ENCODE measurements around the gene SEMA5B.

Gene SEMA5B

DNA sequence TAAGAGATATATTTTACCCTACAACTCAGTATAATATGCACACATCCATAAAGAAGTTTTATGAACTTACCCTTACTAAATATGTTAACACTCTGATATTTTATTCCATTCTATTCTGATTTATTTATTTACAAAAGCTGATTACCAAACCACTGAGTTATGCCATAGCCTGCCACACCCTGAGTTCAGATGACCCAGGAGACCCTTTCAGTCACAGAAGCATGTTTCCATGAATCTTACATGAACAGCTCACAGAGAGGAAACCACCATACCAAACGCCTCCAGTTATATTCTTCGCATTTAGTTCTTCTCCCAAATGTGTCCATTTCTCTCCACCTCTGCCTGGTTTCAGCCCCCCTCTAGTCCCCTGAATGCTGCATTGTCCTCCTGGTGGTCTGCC, 103.5 kb downstream of the SEMA5B start:
- no peak for DNase-seq (ENCODE audit: low spot score)

DNA sequence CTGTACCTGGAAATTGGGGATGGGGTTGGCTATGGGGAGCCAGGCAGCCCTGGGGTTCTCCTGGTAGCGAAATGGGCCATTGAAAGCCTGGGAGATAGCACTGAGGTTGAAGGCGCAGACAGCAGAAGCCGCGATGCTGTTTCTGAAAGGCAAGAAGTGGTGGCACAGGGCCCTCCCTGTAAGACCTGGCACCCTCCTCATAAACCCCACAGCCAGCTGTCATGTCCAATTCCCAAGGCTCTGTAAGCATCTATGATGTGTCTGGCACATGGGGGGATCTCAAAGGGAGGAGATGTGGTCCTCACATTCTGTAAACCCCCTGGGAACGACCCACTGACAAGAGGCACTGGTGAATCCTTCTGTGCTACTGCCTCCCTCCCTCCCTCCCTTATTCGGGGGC, 104.0 kb downstream of the SEMA5B start:
- DNase-seq (ENCODE audit: low spot score): no peak

- DNase-seq (ENCODE audit: low spot score): no peak
These were observed 105.5 kb downstream of the SEMA5B start for GRCh38 chr3:122921791-122922651.

GRCh38 chr3:122920986-122921385, 106.6 kb downstream of the SEMA5B start:
- no peak for DNase-seq (ENCODE audit: low spot score)

GRCh38 chr3:122919291-122919610, 108.3 kb downstream of the SEMA5B start:
- DNase-seq (ENCODE audit: low spot score): no peak

DNA sequence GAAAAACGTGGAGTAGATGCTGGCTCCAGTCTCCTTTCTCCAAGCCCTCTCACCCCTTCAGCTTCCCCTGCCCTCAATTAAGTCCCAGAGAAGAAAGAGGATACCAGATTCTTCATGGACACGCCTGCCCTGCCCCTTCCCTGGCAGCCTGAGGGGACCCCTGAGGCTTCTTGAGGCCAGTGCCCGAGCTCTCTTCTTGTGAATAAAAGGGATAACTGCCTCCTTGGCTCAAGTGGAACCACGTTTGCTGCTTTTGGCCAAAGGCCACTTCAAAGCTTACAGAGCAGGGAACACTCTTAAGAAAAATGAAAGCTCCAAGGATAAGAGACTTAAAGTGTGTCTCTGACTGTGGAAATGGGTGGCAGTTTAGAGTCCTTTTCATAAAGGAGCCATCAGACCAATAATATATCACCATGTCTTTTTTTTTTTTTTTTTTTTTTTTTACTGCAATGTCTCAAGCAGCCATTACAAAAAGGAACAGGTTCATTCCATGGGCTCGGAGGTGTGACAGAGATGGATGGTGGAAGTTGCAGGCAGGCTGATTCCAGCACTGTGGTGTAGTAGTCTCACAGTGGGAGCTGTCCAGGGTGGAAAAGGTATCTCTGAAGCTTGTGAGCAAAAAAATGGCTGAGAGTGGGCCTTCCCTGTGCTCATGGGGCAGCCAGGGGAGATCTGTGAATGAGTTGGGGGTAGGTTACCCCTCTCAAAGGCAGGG, 108.8 kb downstream of the SEMA5B start:
- no peak for DNase-seq (ENCODE audit: low spot score)

DNA sequence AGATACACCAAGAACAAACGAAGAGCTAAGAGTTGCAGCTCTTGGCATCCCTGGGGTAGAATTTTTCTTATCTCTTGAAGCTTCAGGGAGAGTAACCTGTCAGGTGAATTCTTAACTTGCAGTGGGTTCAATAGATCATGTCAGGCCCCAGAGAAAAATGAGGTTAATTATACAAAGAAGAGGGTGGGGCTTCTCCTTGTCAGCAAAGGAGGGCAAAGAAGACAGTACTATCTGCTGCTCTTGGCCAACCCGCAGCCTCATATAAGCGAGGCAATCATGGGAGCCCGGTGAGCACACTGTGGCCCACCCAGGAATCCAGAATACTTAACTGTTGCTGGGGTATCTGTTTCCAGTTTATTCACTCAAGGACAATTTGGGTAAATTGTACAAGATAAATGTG, 110.2 kb downstream of the SEMA5B start:
- DNase-seq (ENCODE audit: low spot score): no peak

GRCh38 chr3:122916580-122916979, 111.0 kb downstream of the SEMA5B start:
- DNase-seq (ENCODE audit: low spot score): no peak

GRCh38 chr3:122916084-122916483, 111.5 kb downstream of the SEMA5B start:
- no peak for DNase-seq (ENCODE audit: low spot score)

DNA sequence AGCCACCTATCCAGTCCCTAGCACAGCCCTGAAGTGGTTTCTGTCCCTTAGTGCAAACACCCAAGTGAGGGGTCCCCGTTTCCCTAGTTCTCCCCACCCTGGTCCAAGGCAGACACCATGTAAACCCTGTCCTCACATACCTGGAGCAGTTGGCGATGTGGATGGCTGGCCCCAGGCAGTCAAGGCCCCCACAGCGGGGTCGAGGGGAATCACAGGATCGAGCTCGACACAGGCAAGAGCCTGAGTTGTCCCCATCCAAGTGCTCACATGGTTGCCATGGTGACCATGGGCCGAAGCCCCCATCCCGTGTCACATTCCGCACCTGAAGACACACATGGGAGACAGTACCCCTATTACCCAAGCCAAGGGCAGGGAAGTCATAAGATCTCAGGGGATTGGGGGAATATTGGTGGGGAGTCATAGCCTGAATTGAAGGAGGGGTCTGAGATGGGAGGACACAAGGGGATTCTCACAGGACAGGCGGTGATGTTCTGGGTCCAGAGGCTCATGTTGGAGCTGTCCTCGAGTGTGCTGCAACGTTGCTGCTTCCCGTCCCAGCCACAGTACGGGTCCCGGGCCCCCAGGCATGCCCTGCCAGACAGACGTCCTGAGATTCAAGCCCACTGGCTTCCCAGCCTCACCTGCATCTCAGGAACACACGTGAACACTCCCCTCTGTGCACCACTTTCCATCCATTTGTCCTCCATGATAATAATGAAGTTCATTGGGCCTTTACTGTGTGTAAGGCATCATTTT, 112.1 kb downstream of the SEMA5B start:
- no peak for DNase-seq (ENCODE audit: low spot score)

- DNase-seq (ENCODE audit: low spot score): no peak
These were observed 113.9 kb downstream of the SEMA5B start for GRCh38 chr3:122913539-122914100.

DNA sequence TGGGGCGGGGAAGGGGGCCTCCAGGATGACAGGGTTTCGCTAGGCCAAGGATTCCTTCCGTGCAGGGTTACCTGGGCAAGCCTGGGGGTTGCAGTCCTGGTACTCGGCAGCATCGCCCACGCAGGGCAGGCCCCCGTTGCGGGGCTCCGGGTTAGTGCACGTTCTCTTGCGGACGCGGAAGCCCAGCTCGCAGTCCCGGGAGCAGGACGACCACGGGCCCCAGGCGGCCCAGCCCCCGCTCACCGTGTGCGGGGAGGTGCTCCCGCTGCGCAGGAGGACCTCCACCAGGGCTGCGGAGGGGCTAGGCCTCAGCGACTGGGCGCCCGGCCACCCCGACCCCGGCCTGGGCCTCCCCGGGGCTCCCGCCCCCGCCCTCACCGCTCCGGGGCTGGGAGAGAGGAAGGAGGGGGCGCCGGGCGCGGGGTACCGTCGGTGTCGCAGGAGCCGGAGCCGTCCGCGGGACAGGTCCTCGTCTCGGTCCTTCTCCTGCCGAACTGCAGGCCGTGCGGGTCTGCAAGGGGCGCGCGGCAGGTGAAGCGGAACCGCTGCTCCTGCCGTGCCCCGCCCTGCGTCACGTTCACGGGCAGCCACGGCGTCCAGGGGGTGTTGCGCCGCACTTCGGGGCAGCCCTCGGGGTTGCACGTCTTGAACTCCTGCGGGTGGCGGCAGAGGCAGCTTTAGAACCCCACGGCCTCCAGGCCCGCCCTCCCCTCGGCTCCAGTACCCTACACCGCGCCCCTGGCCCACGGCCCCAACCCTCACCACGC, 114.6 kb downstream of the SEMA5B start:
- no peak for DNase-seq (ENCODE audit: low spot score)

GRCh38 chr3:122911901-122912300, 115.7 kb downstream of the SEMA5B start:
- DNase-seq (ENCODE audit: low spot score): no peak

- DNase-seq (ENCODE audit: low spot score): no peak
These were observed 119.3 kb downstream of the SEMA5B start for GRCh38 chr3:122908251-122908650.

- no peak for DNase-seq (ENCODE audit: low spot score)
These were observed 120.1 kb downstream of the SEMA5B start for GRCh38 chr3:122907471-122907870.

GRCh38 chr3:122903171-122903570, 124.4 kb downstream of the SEMA5B start:
- no peak for DNase-seq (ENCODE audit: low spot score)

GRCh38 chr3:122902326-122902725, 125.2 kb downstream of the SEMA5B start:
- DNase-seq (ENCODE audit: low spot score): no peak

DNA sequence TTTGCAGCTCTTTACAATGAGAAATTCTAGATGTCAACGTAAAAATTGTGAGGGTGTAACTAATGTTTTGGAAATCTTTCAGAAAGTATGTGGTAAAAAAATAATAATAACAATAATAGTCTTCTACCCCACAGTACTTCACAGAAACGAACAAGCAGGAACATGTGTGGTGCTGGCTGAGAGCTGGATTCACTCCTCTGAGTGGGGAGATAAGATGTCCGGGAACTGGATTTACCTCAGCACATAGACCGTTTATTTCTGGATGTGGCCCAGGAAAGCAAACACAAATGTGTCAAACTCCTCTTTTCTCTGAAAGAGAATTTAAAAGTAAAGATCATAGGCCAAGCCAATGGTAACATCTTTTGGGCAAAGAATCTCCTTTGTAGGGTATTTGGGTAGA, 129.3 kb downstream of the SEMA5B start:
- no peak for DNase-seq (ENCODE audit: low spot score)

DNA sequence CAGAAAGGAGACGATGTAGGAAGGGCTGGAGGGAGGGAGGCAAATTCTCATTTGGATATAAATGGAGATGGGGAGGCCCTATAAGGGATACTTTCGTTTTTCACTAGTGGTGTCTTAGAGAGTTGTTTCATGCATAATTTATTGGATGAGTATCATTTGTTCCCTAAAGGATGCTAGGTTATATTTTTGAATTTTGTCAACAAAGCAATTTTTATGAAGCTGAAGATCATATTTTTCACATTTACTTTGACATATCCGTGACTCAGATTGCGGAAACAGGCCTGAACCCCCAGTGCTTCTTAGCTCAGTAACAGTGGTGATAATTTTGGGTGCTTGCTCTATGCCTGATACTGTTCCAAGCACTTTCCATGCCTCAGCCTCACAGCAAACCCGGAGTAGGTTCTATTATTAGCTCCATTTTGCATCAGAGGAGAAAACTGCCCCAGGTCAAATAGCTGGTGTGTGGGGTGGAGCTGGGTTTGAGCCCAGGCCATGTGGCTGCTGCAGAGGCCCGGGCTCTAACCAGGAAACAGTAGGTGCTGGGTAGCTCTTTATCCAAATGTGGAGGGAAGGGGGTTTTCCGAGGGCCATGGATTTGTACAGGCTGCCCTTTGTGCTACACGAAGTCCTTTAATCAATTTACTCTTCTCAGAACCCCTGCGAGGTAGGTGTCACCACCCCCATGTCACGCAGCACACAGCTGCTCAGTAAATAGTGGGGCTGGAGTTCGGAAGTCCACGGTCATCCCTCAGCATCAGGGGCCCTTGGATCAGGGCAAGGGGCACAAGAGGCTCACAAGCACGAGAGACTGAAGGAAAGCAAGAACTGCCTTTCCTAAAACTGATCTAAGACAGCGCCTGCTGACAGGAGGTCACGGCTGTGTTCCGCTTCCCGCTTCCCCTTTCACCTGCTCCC, 133.6 kb downstream of the SEMA5B start:
- no peak for DNase-seq (ENCODE audit: low spot score)

DNA sequence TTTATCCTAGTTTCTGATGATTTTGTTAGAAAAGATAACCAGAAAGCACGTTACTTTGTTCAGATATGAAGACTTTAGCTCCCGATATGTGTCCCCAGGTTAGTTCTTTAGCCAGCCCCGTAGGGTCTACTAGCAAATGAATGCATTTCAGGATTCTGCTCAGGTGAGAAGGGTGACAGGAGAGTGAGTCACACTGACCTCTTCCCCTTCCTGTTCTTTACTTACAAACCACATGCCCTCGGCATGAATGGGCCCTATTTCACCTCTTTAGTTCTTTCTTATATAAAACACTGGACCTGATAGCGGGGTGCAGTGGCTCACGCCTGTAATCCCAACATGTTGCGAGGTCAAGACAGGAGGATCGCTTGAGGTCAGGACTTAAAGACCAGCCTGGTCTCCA, 134.3 kb downstream of the SEMA5B start:
- no peak for DNase-seq (ENCODE audit: low spot score)

Measured in GM03348 (cell line).